Calu3 (cell line): Measurements from ENCODE around the gene CACNA1S. TPM values are rescaled to one million over a fixed set of nuclear protein-coding genes. Genes with fewer than 3 reads are reported as not detected.

Experiments used
- BruUV-seq: library from RNA; stranded (reverse); fragments of 400-500 nt; replicated peaks from 2 replicates; lab custom pipeline; 2021; lab: Mats Ljungman, UMichigan
- CTCF ChIA-PET: fragments of 300-600 bp; sonication (Branson Sonifier 250); formaldehyde crosslinking; loops from one replicate; lab custom pipeline; 2022; ENCODE audit warnings: antibody characterized with exemption; lab: Charles Lee
- DNase-seq: peaks from one replicate; pipeline ENCODE4 v3.0.0; 2022
- H3K27ac Mint-ChIP-seq: one replicate; pipeline ENCODE4 v1.8.0; 2022; ENCODE audit warnings: mixed read lengths; ENCODE audit not compliant: unreplicated experiment
- H3K27me3 Mint-ChIP-seq: one replicate; pipeline ENCODE4 v1.8.0; 2022; ENCODE audit warnings: mixed read lengths; ENCODE audit not compliant: unreplicated experiment
- H3K36me3 Mint-ChIP-seq: one replicate; pipeline ENCODE4 v1.8.0; 2022; ENCODE audit warnings: mild to moderate bottlenecking, moderate library complexity, mixed read lengths; ENCODE audit not compliant: insufficient read depth, unreplicated experiment
- H3K4me1 Mint-ChIP-seq: one replicate; pipeline ENCODE4 v1.8.0; 2022; ENCODE audit warnings: mild to moderate bottlenecking, low read depth, mixed read lengths; ENCODE audit not compliant: unreplicated experiment
- H3K4me3 Mint-ChIP-seq: one replicate; pipeline ENCODE4 v1.8.0; 2022; ENCODE audit warnings: mild to moderate bottlenecking, low read depth, moderate library complexity, mixed read lengths; ENCODE audit not compliant: unreplicated experiment
- H3K9me3 Mint-ChIP-seq: one replicate; pipeline ENCODE4 v1.8.0; 2022; ENCODE audit warnings: low read depth, mixed read lengths; ENCODE audit not compliant: unreplicated experiment
- intact Hi-C: fragments of 100-400 bp; cut with micrococcal nuclease; formaldehyde crosslinking; loops from one replicate; pipeline ENCODE4 v1.10.0; 2022; ENCODE audit not compliant: unreplicated experiment
- total RNA-seq: library from RNA; stranded (reverse); gene quantifications from 2 replicates; pipeline ENCODE4 v1.2.3, GENCODE V29; 2022
- TF ChIP-seq, protein P1 (sequence below): fragments of 200-600 bp; IDR thresholded peaks from one replicate; pipeline ENCODE4 v1.8.0; 2022; ENCODE audit warnings: antibody characterized with exemption; ENCODE audit not compliant: unreplicated experiment

Gene CACNA1S
- total RNA-seq, 1 experiment from 2014 or later: not detected

DNA sequence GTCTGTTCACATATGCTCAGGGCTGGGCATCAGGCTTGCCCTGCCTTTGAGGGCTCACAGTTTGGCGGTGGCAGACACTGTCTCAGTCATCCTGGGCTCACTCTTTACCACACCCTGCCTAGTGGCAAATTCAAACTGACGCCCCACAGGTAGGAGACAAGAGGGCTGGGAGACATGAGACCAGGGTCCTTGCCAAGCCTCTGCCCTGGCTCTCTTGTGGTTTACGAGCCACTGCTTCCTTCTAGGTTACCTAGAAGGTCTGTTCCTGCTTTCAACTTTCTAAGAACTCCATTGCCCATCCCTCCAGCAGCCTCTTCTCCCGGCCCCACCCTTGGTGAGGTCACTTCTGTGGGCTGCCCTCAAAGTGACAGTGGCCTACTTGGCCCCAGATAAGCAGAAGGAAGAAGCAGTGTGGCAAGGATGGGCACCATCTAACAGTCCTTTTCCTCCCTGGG lies 99.2 kb downstream of the CACNA1S start:
- no peaks in the 10 kb centered on the region for H3K9me3 Mint-ChIP-seq
- TF ChIP-seq, protein P1, sequence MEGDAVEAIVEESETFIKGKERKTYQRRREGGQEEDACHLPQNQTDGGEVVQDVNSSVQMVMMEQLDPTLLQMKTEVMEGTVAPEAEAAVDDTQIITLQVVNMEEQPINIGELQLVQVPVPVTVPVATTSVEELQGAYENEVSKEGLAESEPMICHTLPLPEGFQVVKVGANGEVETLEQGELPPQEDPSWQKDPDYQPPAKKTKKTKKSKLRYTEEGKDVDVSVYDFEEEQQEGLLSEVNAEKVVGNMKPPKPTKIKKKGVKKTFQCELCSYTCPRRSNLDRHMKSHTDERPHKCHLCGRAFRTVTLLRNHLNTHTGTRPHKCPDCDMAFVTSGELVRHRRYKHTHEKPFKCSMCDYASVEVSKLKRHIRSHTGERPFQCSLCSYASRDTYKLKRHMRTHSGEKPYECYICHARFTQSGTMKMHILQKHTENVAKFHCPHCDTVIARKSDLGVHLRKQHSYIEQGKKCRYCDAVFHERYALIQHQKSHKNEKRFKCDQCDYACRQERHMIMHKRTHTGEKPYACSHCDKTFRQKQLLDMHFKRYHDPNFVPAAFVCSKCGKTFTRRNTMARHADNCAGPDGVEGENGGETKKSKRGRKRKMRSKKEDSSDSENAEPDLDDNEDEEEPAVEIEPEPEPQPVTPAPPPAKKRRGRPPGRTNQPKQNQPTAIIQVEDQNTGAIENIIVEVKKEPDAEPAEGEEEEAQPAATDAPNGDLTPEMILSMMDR: no peak
- peaks cover 26% of the 10 kb centered on the region for H3K4me1 Mint-ChIP-seq
- H3K27me3 Mint-ChIP-seq: no peaks in the 10 kb centered on the region
- no peak for DNase-seq
- H3K27ac Mint-ChIP-seq: no peak overlapping the region
- H3K36me3 Mint-ChIP-seq: peaks cover 5% of the 10 kb centered on the region
- CTCF ChIA-PET: interaction anchor here (0.6 kb wide), 1 partner anchor 388 kb away, joined by 3 read pairs; no protein-coding TSS in a partner anchor
- no peak overlapping the region for H3K4me3 Mint-ChIP-seq
- no TSS peak for BruUV-seq
- intact Hi-C loops: no loop called here

DNA sequence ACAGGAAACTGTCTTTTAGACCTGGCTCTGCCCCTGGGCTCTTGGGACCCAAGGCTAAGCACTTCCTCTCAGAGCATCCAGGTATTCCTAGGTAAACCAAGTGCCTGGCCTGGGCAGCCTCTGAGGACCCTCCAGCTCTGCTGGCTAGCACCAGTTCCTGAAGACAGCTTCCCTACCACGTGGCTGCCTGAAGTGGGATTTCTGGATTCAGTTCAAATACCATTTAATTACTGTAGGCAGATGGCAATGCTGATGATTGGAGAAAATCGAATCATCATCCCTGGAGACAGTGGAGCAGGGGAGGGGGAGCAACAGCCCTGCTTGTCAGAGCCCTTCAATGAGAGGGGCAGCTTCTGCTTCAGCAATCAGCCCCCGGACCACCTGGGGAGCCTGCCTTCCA lies 100.6 kb downstream of the CACNA1S start:
- Mint-ChIP-seq H3K4me1 (peaks cover 22% of the 10 kb centered on the region), H3K27me3 (no peaks in the 10 kb centered on the region), H3K4me3 (no peak overlapping the region), H3K9me3 (no peaks in the 10 kb centered on the region), H3K36me3 (no peaks in the 10 kb centered on the region), H3K27ac (no peak overlapping the region)
- intact Hi-C loops: no loop called here
- DNase-seq: no peak
- BruUV-seq: no TSS peak
- CTCF ChIA-PET: no interaction called here
- TF ChIP-seq, protein P1: no peak

DNA sequence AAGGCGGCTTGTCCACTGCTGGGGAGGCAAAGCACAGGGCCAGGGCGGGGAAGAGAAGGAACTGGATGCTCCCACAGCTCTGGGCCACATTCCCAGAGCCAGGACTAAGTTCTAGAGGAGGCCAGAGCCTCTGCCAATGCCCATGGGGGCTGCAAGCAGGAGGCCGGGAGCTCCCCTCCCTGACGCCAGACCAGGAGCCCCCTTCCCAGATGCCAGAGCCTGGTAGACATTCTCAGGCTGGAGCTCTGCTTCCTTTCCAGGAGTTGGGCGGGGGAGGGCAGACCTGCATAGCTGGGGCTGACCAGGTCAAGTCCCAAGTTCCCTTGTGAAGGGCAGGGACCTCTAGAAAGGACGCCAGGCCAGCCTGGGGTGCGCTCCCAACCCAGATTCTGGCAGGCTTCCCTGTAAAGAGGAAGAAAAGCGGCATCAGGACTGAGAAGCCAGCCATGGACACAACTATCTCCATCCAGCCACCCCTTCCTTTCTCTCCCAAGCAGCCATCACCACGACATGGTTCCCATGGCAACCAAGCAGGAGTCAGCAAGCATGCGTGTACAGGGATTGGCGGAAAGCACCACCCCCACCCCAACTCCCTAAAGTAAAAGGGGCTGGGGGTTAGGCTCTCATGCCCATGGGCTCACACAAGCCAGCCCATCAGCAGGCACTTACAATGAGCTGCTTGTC lies 102.1 kb downstream of the CACNA1S start:
- no TSS peak for BruUV-seq
- Mint-ChIP-seq H3K36me3 (no peaks in the 10 kb centered on the region), H3K4me1 (peaks cover 6% of the 10 kb centered on the region), H3K27ac (no peak overlapping the region), H3K27me3 (no peaks in the 10 kb centered on the region), H3K4me3 (no peak overlapping the region), H3K9me3 (no peaks in the 10 kb centered on the region)
- no peak for DNase-seq
- TF ChIP-seq, protein P1: no peak
- intact Hi-C loops: no loop called here
- CTCF ChIA-PET: interaction anchor here (0.7 to 0.9 kb wide), 3 partner anchors 8 to 38 kb away, joined by 3 to 4 read pairs (median 3); no protein-coding TSS in a partner anchor

DNA sequence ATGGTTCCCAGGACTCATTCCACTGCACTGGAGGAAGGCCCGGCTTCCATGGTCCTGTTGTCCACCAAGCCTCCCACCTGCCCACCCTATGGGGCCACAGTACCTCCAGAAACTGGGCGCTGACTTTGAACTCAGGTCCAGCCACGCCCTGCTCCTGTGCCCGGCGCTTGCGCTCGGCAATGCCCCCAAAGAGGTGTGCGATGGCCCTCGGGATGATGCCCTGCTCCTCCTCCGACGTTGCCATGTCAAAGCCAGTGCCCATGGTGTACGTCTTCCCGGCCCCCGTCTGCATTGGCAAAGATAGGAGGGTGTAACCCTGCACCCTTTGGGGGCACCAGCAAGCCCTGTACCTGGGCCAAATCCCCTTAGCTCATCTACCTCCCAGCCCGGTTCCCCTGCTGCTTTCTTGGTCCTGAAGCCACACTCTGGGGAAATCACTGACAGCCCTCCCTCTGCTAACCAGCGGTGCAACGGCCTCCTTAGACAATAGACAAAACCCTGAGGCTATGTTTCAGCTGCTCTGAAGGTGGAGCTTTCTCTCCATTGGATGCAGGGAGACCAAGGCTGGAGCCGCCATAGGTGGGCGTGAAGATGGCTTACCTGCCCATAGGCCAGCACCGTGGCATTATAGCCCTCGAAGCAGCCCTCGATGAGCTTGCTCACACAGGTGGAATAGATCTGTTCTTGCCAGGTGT lies 103.4 kb downstream of the CACNA1S start:
- no peaks in the 10 kb centered on the region for H3K36me3 Mint-ChIP-seq
- H3K4me1 Mint-ChIP-seq: no peaks in the 10 kb centered on the region
- CTCF ChIA-PET: interaction anchor here (0.6 kb wide), 1 partner anchor 67 kb away, joined by 4 read pairs; no protein-coding TSS in a partner anchor
- no peaks in the 10 kb centered on the region for H3K27me3 Mint-ChIP-seq
- BruUV-seq: no TSS peak
- H3K4me3 Mint-ChIP-seq: no peak overlapping the region
- intact Hi-C loops: no loop called here
- TF ChIP-seq, protein P1: no peak
- no peak overlapping the region for H3K27ac Mint-ChIP-seq
- DNase-seq: no peak
- H3K9me3 Mint-ChIP-seq: no peaks in the 10 kb centered on the region
